DMS 273 (cell line): Measurements from ENCODE around the gene PRAMEF18.
"Not testable (repeated sequence)": the region's sequence is repeated elsewhere in the genome, so short reads cannot be mapped to it uniquely, and the experiment has no call there.

Source experiments
- DNase-seq: peaks from one replicate; lab custom pipeline; 2025; ENCODE audit not compliant: unreplicated experiment; lab: John Stamatoyannopoulos, UW

The PRAMEF18 gene, protein sequence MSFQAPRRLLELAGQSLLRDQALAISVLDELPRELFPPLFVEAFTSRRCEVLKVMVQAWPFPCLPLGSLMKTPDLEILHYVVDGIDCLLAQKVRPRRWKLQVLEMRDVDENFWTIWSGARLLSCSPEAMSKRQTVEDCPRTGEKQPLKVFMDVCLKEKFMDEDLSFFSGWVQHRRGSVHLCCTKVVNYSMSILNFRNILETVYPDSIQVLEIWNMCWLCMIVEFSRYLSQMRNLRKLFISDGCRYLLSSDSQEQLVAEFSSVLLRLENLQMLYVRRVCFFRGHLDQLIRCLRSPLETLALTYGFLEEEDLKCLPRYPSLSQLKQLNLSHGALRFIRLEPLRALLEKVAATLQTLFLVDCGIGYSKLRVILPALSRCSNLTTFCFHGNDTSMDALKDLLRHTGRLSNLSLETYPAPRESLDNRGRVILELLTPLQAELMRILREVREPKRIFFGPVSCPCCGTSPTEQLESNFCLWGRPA

GRCh38 chr1:13225675-13226204, at the start of gene PRAMEF18:
TSS of gene PRAMEF18 (minus strand) at chr1:13226154. CDS start at chr1:13226106, 48 bp downstream.
- DNase-seq: not testable (repeated sequence)

GRCh38 chr1:13265124-13265523, 39.2 kb upstream of the PRAMEF18 start:
- DNase-seq: not testable (repeated sequence)

- not testable (repeated sequence) for DNase-seq
Measured at GRCh38 chr1:13253898-13254297, 27.9 kb upstream of the PRAMEF18 start, which contains the start of gene PRAMEF5. TSS of gene PRAMEF5 (plus strand) at chr1:13254198. CDS start at chr1:13259269, 5,071 bp downstream.

DNA sequence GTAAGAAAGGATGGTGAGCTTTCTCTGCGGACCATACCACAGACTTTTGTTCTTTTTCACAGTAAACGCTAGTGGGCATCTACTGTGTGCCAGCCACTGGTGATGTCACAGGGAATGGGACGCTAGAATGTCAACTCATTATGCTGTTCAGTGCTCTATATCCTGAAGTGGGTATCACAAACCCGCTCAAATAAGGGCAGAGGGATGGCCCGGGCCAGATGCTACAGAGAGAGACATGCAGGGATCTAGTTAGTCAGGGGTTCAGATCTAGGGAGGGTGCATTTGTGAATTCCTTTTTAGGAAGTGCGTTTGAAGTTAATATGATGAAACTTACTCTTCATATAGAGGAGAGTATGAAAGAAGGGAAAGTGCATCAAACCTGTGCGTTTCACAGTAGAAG, 21.2 kb upstream of the PRAMEF18 start:
- DNase-seq: not testable (repeated sequence)

DNA sequence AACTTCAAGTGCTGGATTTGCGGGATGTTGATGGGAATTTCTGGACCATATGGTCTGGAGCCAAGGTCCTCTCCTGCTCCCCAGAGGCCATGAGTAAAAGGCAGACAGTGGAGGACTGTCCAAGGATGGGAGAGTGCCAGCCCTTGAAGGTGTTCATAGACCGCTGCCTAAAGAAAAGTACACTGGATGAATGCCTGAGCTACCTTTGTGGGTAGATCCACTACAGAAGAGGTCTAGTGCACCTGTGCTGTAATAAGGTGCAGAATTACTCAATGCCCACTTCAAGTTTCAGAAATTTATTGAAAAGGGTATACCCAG, 20.6 kb upstream of the PRAMEF18 start:
- not testable (repeated sequence) for DNase-seq

DNA sequence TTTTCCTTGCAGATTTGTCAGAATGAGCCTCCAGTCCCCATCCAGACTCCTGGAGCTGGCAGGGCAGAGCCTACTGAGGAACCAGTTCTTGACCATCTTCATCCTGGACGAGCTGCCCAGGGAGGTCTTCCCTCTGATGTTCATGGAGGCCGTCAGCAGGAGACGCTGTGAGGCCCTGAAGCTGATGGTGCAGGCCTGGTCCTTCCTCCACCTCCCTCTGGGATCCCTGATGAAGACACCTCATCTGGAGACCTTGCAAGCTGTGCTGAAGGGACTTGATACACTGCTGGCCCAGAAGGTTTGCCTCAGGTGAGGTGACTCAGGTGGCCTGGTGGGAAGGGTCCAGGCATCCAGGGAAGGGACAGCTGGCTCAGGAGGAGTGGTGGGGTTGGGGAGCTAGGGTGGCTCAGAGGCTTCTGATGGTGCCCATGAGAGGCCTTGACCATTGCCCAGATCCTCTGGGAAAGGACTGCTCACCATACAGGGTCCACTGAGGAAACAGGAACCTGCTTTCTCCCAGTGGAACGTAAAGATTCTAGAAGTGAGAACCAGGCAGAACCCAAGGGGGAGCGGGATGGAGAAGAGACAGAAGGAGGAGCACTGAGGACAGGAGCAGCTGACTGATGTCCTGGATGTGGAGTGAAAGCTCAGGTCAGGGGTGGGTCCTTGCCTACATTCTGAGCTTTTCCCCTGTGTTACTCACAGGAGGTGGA, 20.0 kb upstream of the PRAMEF18 start:
- DNase-seq: not testable (repeated sequence)

GRCh38 chr1:13243536-13244263, 17.7 kb upstream of the PRAMEF18 start:
- DNase-seq: not testable (repeated sequence)

DNA sequence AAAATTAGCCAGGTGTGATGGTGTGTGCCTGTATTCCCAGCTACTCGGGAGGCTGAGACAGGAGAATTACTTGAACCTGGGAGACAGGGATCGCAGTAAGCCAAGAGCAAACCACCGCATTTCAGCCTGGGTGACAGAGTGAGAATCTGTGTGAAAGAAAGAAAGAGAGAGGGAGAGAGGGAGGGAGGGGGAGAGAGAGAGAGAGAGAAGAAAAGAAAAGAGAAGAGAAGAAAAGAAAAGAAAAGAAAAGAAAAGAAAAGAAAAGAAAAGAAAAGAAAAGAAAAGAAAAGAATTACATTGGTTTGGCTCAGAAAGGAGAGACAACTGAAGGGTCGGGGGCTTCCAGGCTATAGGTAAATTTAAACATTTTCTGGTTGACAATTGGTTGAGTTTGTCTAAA, 13.7 kb upstream of the PRAMEF18 start:
- not testable (repeated sequence) for DNase-seq

- DNase-seq: not testable (repeated sequence)
Measured at GRCh38 chr1:13237572-13237971, 11.6 kb upstream of the PRAMEF18 start.

GRCh38 chr1:13234057-13234456, 8.1 kb upstream of the PRAMEF18 start:
- DNase-seq: not testable (repeated sequence)

DNA sequence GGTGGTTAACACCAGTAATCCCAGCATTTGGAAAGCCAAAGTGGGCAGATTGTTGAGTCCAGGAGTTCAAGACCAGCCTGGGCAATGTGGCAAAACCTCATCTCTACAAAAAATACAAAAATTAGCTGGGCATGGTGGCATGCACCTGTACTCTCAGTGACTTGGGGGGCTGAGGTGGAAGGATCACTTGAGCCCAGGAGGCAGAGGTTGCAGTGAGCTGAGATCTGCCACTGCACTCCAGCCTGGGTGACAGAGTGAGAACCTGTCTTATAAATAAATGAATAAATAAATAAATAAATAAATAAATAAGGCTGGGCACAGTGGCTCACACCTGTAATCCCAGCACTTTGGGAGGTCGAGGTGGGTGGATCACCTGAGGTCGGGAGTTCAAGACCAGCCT, 6.1 kb upstream of the PRAMEF18 start:
- not testable (repeated sequence) for DNase-seq

GRCh38 chr1:13231061-13231750, 5.3 kb upstream of the PRAMEF18 start:
- DNase-seq: not testable (repeated sequence)

GRCh38 chr1:13230601-13231000, 4.6 kb upstream of the PRAMEF18 start:
- DNase-seq: not testable (repeated sequence)

DNA sequence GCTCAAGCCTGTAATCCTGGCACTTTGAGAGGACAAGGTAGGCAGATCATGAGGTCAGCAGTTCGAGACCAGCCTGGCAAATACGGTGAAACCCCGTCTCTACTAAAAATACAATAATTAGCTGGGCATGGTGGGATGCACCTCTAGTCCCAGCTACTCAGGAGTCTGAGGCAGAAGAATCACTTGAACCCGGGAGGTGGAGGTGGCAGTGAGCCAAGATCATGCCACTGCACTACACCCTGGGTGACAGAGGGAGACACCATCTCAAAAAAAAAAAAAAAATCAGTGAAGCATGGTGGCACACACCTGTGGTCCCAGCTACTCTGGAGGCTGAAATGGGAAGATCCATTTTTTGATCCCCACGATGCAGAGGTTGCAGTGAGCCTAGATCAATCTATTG, 4.1 kb upstream of the PRAMEF18 start:
- not testable (repeated sequence) for DNase-seq

DNA sequence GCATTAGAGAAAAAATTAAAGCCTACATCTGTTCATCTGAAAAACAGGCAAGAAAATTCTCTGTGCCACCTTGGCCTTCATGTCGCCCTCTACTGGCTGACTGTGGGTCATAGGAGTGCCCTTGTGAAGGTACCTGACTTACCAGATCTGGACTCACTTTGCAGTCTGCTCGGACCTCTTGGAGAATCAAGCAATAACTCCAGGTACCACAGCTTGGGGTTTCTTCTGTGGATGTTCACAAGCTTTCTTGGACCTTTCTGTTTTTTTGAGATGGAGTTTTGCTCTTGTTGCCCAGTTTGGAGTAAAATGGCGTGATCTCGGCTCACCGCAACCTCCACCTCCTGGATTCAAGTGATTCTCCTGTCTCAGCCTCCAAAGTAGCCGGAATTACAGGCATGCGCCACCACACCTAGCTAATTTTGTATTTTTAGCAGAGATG, 2.4 kb upstream of the PRAMEF18 start:
- peak; percentile 59 for DNase-seq

GRCh38 chr1:13227271-13228055, 1.5 kb upstream of the PRAMEF18 start:
- not testable (repeated sequence) for DNase-seq

- DNase-seq: no peak
Measured at GRCh38 chr1:13224480-13225060, 1.4 kb downstream of the PRAMEF18 start.

GRCh38 chr1:13222788-13223187, 3.2 kb downstream of the PRAMEF18 start:
- not testable (repeated sequence) for DNase-seq

- DNase-seq: not testable (repeated sequence)
Measured at GRCh38 chr1:13219203-13219602, 6.8 kb downstream of the PRAMEF18 start.
